HepG2 (cell line): ENCODE results near the gene STK4. TPM values are rescaled to one million over a fixed set of nuclear protein-coding genes. Genes with fewer than 3 reads are reported as not detected.
A peak's percentile ranks its signal among the peaks of the same experiment; 100 is the strongest.

Source experiments
- ATAC-seq: fragments of 200-7000 bp; cut with Tn5 transposase; 3 replicates; pipeline ENCODE4 v1.9.1; 2020; ENCODE audit warnings: mild to moderate bottlenecking, moderate library complexity
- BruUV-seq: library from RNA; stranded (reverse); fragments of 400-500 nt; replicated peaks from 2 replicates; lab custom pipeline; 2021; lab: Mats Ljungman, UMichigan
- CTCF ChIA-PET: fragments of 300-600 bp; formaldehyde crosslinking; extraction: SDS; loops from one replicate; lab custom pipeline; 2021; ENCODE audit warnings: low total read pairs, inconsistent platforms, low intra/inter-chr PET ratio; lab: Yijun Ruan, JAX
- POLR2A ChIA-PET: fragments of 350-600 bp; sonication (Branson Sonifier 250); formaldehyde crosslinking; loops from one replicate; lab custom pipeline; 2020; ENCODE audit warnings: antibody characterized with exemption, inconsistent platforms; lab: Yijun Ruan, JAX
- DNase-seq: peaks from one replicate; pipeline ENCODE4 v3.0.0-alpha.2; 2015; ENCODE audit warnings: low spot score
- FAIRE-seq: peaks from 3 replicates; lab custom pipeline; 2011; peaks lifted over from hg19 to GRCh38; lab: Jason Lieb, UNC
- H2AFZ ChIP-seq: one replicate; pipeline ENCODE4 v1.6.1; 2011; ENCODE audit warnings: low read length, inconsistent platforms
- H3K27ac ChIP-seq: fragments of 300-600 bp; 3 replicates; pipeline ENCODE4 v1.8.0; 2011; ENCODE audit warnings: mixed run types, mild to moderate bottlenecking, mixed read lengths, low read length, inconsistent platforms; ENCODE audit not compliant: insufficient read depth; ENCODE audit errors: extremely low read length
- H3K27me3 ChIP-seq, 2 experiments: fragments of 200-600 bp in 1 of 2; 2 replicates in 1 of 2; 3 replicates in 1 of 2; pipeline versions ENCODE4 v1.6.0 to v1.8.0; 2011; ENCODE audit warnings: low read length in 2 of 2, mild to moderate bottlenecking in 2 of 2, moderate library complexity in 2 of 2, inconsistent platforms in 1 of 2; ENCODE audit not compliant: insufficient read depth in 2 of 2, control insufficient read depth in 1 of 2
- H3K36me3 ChIP-seq, 2 experiments: fragments of 200-600 bp in 1 of 2; replicated peaks in 1 of 2; 2 replicates in 1 of 2; 3 replicates in 1 of 2; pipeline versions ENCODE4 v1.5.1 to v1.8.0; 2011; ENCODE audit warnings: low read length in 2 of 2, inconsistent platforms in 1 of 2; ENCODE audit not compliant: insufficient read depth in 2 of 2, control insufficient read depth in 1 of 2
- H3K4me1 ChIP-seq: 2 replicates; pipeline ENCODE4 v1.5.1; 2012; ENCODE audit warnings: low read length, inconsistent platforms; ENCODE audit not compliant: insufficient read depth
- H3K4me2 ChIP-seq: 2 replicates; pipeline ENCODE4 v1.6.0; 2011; ENCODE audit warnings: low read depth, low read length, inconsistent platforms
- H3K4me3 ChIP-seq, 3 experiments: fragments of 200-600 bp in 1 of 3; sonication (generic), shearing (Covaris generic) in 1 of 3; replicated peaks in 1 of 3; 2 replicates each; pipeline ENCODE4 v1.5.1; 2011 to 2016; ENCODE audit warnings: low read length in 3 of 3, inconsistent platforms in 2 of 3, low read depth in 2 of 3, mild to moderate bottlenecking in 2 of 3, control low read depth in 1 of 3, mixed read lengths in 1 of 3; ENCODE audit not compliant: insufficient read depth in 1 of 3
- H3K79me2 ChIP-seq: one replicate; pipeline ENCODE4 v1.6.1; 2011; ENCODE audit warnings: low read length, inconsistent platforms; ENCODE audit not compliant: insufficient read depth
- H3K9ac ChIP-seq: 2 replicates; pipeline ENCODE4 v1.6.0; 2011; ENCODE audit warnings: mild to moderate bottlenecking, low read depth, low read length, inconsistent platforms; ENCODE audit not compliant: insufficient read depth
- H3K9me3 ChIP-seq: 2 replicates; pipeline ENCODE4 v1.5.1; 2012; ENCODE audit warnings: mild to moderate bottlenecking, low read length
- H4K20me1 ChIP-seq: 2 replicates; pipeline ENCODE4 v1.6.0; 2011; ENCODE audit warnings: inconsistent platforms, mild to moderate bottlenecking, low read length, moderate library complexity; ENCODE audit not compliant: insufficient read depth
- ESRRA ChIP-seq: sonication (generic); formaldehyde crosslinking; IDR thresholded peaks from 2 replicates; pipeline ENCODE4 v1.5.1; 2020; ENCODE audit warnings: mild to moderate bottlenecking, low read depth, missing genetic modification reagents
- KMT2A ChIP-seq: sonication (generic); formaldehyde crosslinking; IDR thresholded peaks from 2 replicates; pipeline ENCODE4 v1.4.0; 2020; ENCODE audit warnings: missing genetic modification reagents
- TFDP1 ChIP-seq: IDR thresholded peaks from 2 replicates; pipeline ENCODE4 v1.6.1; 2016; ENCODE audit warnings: missing compliant biosample characterization, missing genetic modification reagents, borderline replicate concordance
- ZC3H4 ChIP-seq: sonication (generic); formaldehyde crosslinking; IDR thresholded peaks from 2 replicates; pipeline ENCODE4 v1.4.0; 2020; ENCODE audit warnings: missing genetic modification reagents, borderline replicate concordance
- ZNF546 ChIP-seq: sonication (generic); formaldehyde crosslinking; conservative IDR thresholded peaks from 2 replicates; pipeline ENCODE4 v1.8.1; 2023; ENCODE audit warnings: mild to moderate bottlenecking, missing genetic modification reagents
- ZNF547 ChIP-seq: sonication (generic); formaldehyde crosslinking; IDR thresholded peaks from 2 replicates; pipeline ENCODE4 v1.5.1; 2020; ENCODE audit warnings: mild to moderate bottlenecking, missing genetic modification reagents
- ZNF562 ChIP-seq: sonication (generic); formaldehyde crosslinking; IDR thresholded peaks from 2 replicates; pipeline ENCODE4 v1.8.0; 2022; ENCODE audit warnings: missing genetic modification reagents, borderline replicate concordance
- ZNF703 ChIP-seq: sonication (generic); formaldehyde crosslinking; IDR thresholded peaks from 2 replicates; pipeline ENCODE4 v1.5.1; 2020; ENCODE audit warnings: missing genetic modification reagents, mild to moderate bottlenecking, moderate library complexity, borderline replicate concordance
- WGBS: methylation state at CpG from one replicate; pipeline ENCODE4 v1.1.6; 2017; ENCODE audit warnings: low lambda C conversion rate; 5-methylcytosine and 5-hydroxymethylcytosine counted together
- in situ Hi-C: cut with HindIII; loops from 2 replicates; pipeline ENCODE4 v1.10.0; 2017; ENCODE audit warnings: low pct_unique_long_range_greater_than_20kb; ENCODE audit not compliant: extremely low pct_ligation_motif_present
- intact Hi-C: fragments of 100-400 bp; cut with micrococcal nuclease; formaldehyde crosslinking; loops from one replicate; pipeline ENCODE4 v1.10.0; 2022; ENCODE audit not compliant: unreplicated experiment
- polyA plus RNA-seq, 8 experiments: library from polyadenylated mRNA; depleted of rRNA in 3 of 8; stranded (reverse) in 7 of 8; unstranded in 1 of 8; fragments of >200 nt; fragmentation: Illumina TruSeq in 4 of 8; extraction: Trizol in 4 of 8; gene quantifications; 2 replicates each; pipeline versions ENCODE4 v1.2.1 to v1.2.3, GENCODE V29; 2011 to 2016; ENCODE audit warnings: low read depth in 4 of 8, missing spikeins in 1 of 8, mixed read lengths in 1 of 8; ENCODE audit not compliant: insufficient read depth in 1 of 8
- total RNA-seq, 5 experiments: library from RNA; depleted of rRNA; stranded (reverse); fragments of >200 nt; fragmentation: Illumina TruSeq; extraction: Trizol; gene quantifications; 2 replicates each; pipeline ENCODE4 v1.2.3, GENCODE V29; 2016; ENCODE audit warnings: low read depth in 1 of 5
- TF ChIP-seq, protein P1 (sequence below): sonication (generic); formaldehyde crosslinking; conservative IDR thresholded peaks from 2 replicates; pipeline ENCODE4 v1.8.1; 2023; ENCODE audit warnings: missing genetic modification reagents

The STK4 gene
- total and polyA plus RNA-seq, 2 of the 13 experiments (the other 11 are each of a cell fraction or from before 2014, with no cell fraction given): 25.6 to 38.3 TPM

- TF ChIP-seq, protein P1, sequence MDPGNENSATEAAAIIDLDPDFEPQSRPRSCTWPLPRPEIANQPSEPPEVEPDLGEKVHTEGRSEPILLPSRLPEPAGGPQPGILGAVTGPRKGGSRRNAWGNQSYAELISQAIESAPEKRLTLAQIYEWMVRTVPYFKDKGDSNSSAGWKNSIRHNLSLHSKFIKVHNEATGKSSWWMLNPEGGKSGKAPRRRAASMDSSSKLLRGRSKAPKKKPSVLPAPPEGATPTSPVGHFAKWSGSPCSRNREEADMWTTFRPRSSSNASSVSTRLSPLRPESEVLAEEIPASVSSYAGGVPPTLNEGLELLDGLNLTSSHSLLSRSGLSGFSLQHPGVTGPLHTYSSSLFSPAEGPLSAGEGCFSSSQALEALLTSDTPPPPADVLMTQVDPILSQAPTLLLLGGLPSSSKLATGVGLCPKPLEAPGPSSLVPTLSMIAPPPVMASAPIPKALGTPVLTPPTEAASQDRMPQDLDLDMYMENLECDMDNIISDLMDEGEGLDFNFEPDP (CRISPR knock-in tag): 0 out of 2 replicates have a peak, but pooled peaks have one; percentile 75
Measured at GRCh38 chr20:44961011-44961869, 5.1 kb upstream of the STK4 start (continued).

GRCh38 chr20:44961870-44962267, 4.4 kb upstream of the STK4 start:
- FAIRE-seq: no peak
- H3K4me2 ChIP-seq: peak overlapping the region; percentile 96; the same call in 1 of the 2 replicates
- no peak for ATAC-seq
- TF ChIP-seq KMT2A (CRISPR knock-in tag) (no peak), ZNF703 (CRISPR knock-in tag) (no peak), ZC3H4 (CRISPR knock-in tag) (no peak), ZNF546 (CRISPR knock-in tag) (no peak), ZNF547 (CRISPR knock-in tag) (no peak), ESRRA (CRISPR knock-in tag) (no peak), TFDP1 (CRISPR knock-in tag) (no peak), ZNF562 (CRISPR knock-in tag) (no peak)
- TF ChIP-seq, all 625 proteins: peak for 0
- in situ Hi-C loops: no loop called here
- Histone ChIP-seq H3K79me2 (peaks cover 32% of the 10 kb centered on the region), H3K4me1 (peaks cover 67% of the 10 kb centered on the region), H3K27ac (no peak overlapping the region), H2AFZ (no peak overlapping the region), H3K27me3 (peaks cover 0 to 2% of the 10 kb centered on the region in 2 experiments; a peak in 1 of 5 replicates), H3K36me3 (peaks cover under 1 to 6% of the 10 kb centered on the region in 2 experiments; a peak in 3 of 5 replicates), H3K9ac (no peak overlapping the region), H3K4me3 (no peak overlapping the region), H4K20me1 (no peaks in the 10 kb centered on the region; the same call in 1 of the 2 replicates), H3K9me3 (no peaks in the 10 kb centered on the region)
- BruUV-seq: no TSS peak
- 78% methylated on average over 3 of the region's 3 CpGs for WGBS
- ChIA-PET CTCF (no interaction called here), POLR2A (interaction anchor here (1.2 to 4.1 kb wide), 3 partner anchors 13 to 27 kb away, joined by 3 to 51 read pairs (median 24); no protein-coding TSS in a partner anchor)
- intact Hi-C loops: no loop called here
- DNase-seq: peak; percentile 30
